Neuronal stem cell (in vitro differentiated cells): ENCODE results near the gene COL20A1.

Experiments
- DNase-seq: peaks from one replicate; pipeline ENCODE4 v3.0.0-alpha.2; 2013; ENCODE audit warnings: low spot score
- H2AFZ ChIP-seq: one replicate; pipeline ENCODE4 v1.6.1; 2013; ENCODE audit warnings: mild to moderate bottlenecking, low read length, inconsistent platforms
- H2AK5ac ChIP-seq: 2 replicates; pipeline ENCODE4 v1.6.1; 2013; ENCODE audit warnings: low read depth, mild to moderate bottlenecking, inconsistent platforms, low read length, moderate library complexity, mixed read lengths
- H2BK120ac ChIP-seq: 2 replicates; pipeline ENCODE4 v1.6.1; 2013; ENCODE audit warnings: low read depth, mild to moderate bottlenecking, inconsistent platforms, low read length, moderate library complexity, mixed read lengths
- H2BK12ac ChIP-seq: one replicate; pipeline ENCODE4 v1.6.1; 2013; ENCODE audit warnings: low read length, inconsistent platforms
- H2BK15ac ChIP-seq: 2 replicates; pipeline ENCODE4 v1.6.1; 2013; ENCODE audit warnings: mild to moderate bottlenecking, low read length, inconsistent platforms, mixed read lengths
- H2BK5ac ChIP-seq: one replicate; pipeline ENCODE4 v1.6.1; 2013; ENCODE audit warnings: inconsistent platforms, mild to moderate bottlenecking, low read length, moderate library complexity
- H3K14ac ChIP-seq: one replicate; pipeline ENCODE4 v1.6.1; 2013; ENCODE audit warnings: low read length, inconsistent platforms
- H3K18ac ChIP-seq: 2 replicates; pipeline ENCODE4 v1.6.1; 2013; ENCODE audit warnings: low read length, inconsistent platforms
- H3K23ac ChIP-seq: 2 replicates; pipeline ENCODE4 v1.6.1; 2013; ENCODE audit warnings: low read depth, mild to moderate bottlenecking, mixed read lengths, low read length, inconsistent platforms; ENCODE audit not compliant: poor library complexity
- H3K27ac ChIP-seq: replicated peaks from 3 replicates; pipeline ENCODE4 v1.5.1; 2013; ENCODE audit warnings: low read length, inconsistent platforms
- H3K27me3 ChIP-seq, 3 experiments: 2 replicates each; pipeline ENCODE4 v1.6.1; 2013; ENCODE audit warnings: low read length in 3 of 3, mild to moderate bottlenecking in 2 of 3, inconsistent platforms in 1 of 3, low read depth in 1 of 3, mixed read lengths in 1 of 3, moderate library complexity in 1 of 3; ENCODE audit not compliant: control insufficient read depth in 3 of 3, insufficient read depth in 3 of 3
- H3K36me3 ChIP-seq, 2 donors: replicated peaks in 1 of 2; 2 replicates each; pipeline ENCODE4 v1.6.1; 2013; ENCODE audit warnings: low read length in 2 of 2; ENCODE audit not compliant: control insufficient read depth in 2 of 2, insufficient read depth in 2 of 2
- H3K4ac ChIP-seq: 2 replicates; pipeline ENCODE4 v1.6.1; 2013; ENCODE audit warnings: inconsistent platforms, mild to moderate bottlenecking, low read length, moderate library complexity
- H3K4me1 ChIP-seq, 2 donors: 1 replicate in 1 of 2; 2 replicates in 1 of 2; pipeline ENCODE4 v1.6.1; 2013; ENCODE audit warnings: low read length in 2 of 2, low read depth in 1 of 2; ENCODE audit not compliant: control insufficient read depth in 2 of 2, insufficient read depth in 1 of 2
- H3K4me2 ChIP-seq: one replicate; pipeline ENCODE4 v1.6.1; 2013; ENCODE audit warnings: mild to moderate bottlenecking, low read length, inconsistent platforms; ENCODE audit not compliant: insufficient read depth, poor library complexity, severe bottlenecking
- H3K4me3 ChIP-seq, 2 donors: 2 replicates each; pipeline ENCODE4 v1.5.1; 2013; ENCODE audit warnings: low read length in 2 of 2, mild to moderate bottlenecking in 2 of 2, inconsistent platforms in 1 of 2, moderate library complexity in 1 of 2
- H3K79me1 ChIP-seq: one replicate; pipeline ENCODE4 v1.6.1; 2013; ENCODE audit warnings: low read depth, mild to moderate bottlenecking, inconsistent platforms, low read length, moderate library complexity
- H3K9ac ChIP-seq: one replicate; pipeline ENCODE4 v1.6.1; 2013; ENCODE audit warnings: mild to moderate bottlenecking, low read depth, low read length, inconsistent platforms; ENCODE audit not compliant: poor library complexity
- H3K9me3 ChIP-seq, 2 donors: replicated peaks in 1 of 2; 2 replicates each; pipeline versions ENCODE3 to v1.6.1; 2013; ENCODE audit warnings: low read length in 2 of 2, mild to moderate bottlenecking in 2 of 2, inconsistent platforms in 1 of 2, low read depth in 1 of 2, mixed read lengths in 1 of 2, moderate library complexity in 1 of 2; ENCODE audit not compliant: control insufficient read depth in 2 of 2, insufficient read depth in 1 of 2
- H4K8ac ChIP-seq: one replicate; pipeline ENCODE4 v1.6.1; 2013; ENCODE audit warnings: low read depth, mild to moderate bottlenecking, inconsistent platforms, low read length, moderate library complexity
- H4K91ac ChIP-seq: one replicate; pipeline ENCODE4 v1.6.1; 2013; ENCODE audit warnings: low read length, low read depth, mild to moderate bottlenecking, inconsistent platforms; ENCODE audit not compliant: poor library complexity
- WGBS, 2 donors: extraction: QIAGEN DNeasy Blood & Tissue Kit; methylation state at CpG; one replicate each; pipeline ENCODE4 v1.1.7; 2013; ENCODE audit warnings: missing lambda C conversion rate in 2 of 2, mixed read lengths in 1 of 2; ENCODE audit not compliant: insufficient read length in 2 of 2, insufficient replicate concordance in 1 of 2; ENCODE audit errors: extremely low coverage in 2 of 2; 5-methylcytosine and 5-hydroxymethylcytosine counted together

The COL20A1 gene

GRCh38 chr20:63323357-63323981, 30.5 kb downstream of the COL20A1 start:
- Histone ChIP-seq H2BK15ac (no peak overlapping the region), H3K23ac (peak overlapping the region; percentile 23), H3K79me1 (peaks cover 2% of the 10 kb centered on the region), H3K14ac (no peak overlapping the region), H4K91ac (no peak overlapping the region), H3K9ac (no peak overlapping the region), H2BK120ac (no peak overlapping the region), H3K18ac (no peak overlapping the region), H3K4me3 (no peak overlapping the region), H3K36me3 (no peaks in the 10 kb centered on the region), H2AFZ (no peak overlapping the region), H3K4me1 (peaks cover 7 to 8% of the 10 kb centered on the region in 2 donors), H2BK5ac (no peak overlapping the region), H4K8ac (no peak overlapping the region), H2AK5ac (no peak overlapping the region), H3K27ac (no peak overlapping the region), H3K4me2 (no peak overlapping the region), H3K9me3 (no peaks in the 10 kb centered on the region), H2BK12ac (no peak overlapping the region), H3K4ac (no peak overlapping the region), H3K27me3 (peaks cover 0 to 19% (median 0%) of the 10 kb centered on the region in 3 experiments)
- WGBS, 2 donors: no CpG with 5 or more reads among the region's 18 CpGs
- DNase-seq: no peak

- Histone ChIP-seq H2AK5ac (peak overlapping the region; percentile 69), H4K91ac (no peak overlapping the region), H3K4me2 (no peak overlapping the region), H2BK120ac (no peak overlapping the region), H2BK5ac (no peak overlapping the region), H3K4me3 (no peak overlapping the region), H3K36me3 (no peaks in the 10 kb centered on the region), H4K8ac (no peak overlapping the region), H3K9ac (no peak overlapping the region), H3K27ac (no peak overlapping the region), H3K14ac (no peak overlapping the region), H3K27me3 (peaks cover 0 to 19% (median 0%) of the 10 kb centered on the region in 3 experiments), H3K79me1 (peaks cover 2% of the 10 kb centered on the region), H3K18ac (no peak overlapping the region), H2BK12ac (no peak overlapping the region), H3K23ac (no peak overlapping the region), H3K4ac (no peak overlapping the region), H2AFZ (no peak overlapping the region), H2BK15ac (no peak overlapping the region), H3K4me1 (peaks cover 7 to 11% of the 10 kb centered on the region in 2 donors), H3K9me3 (no peaks in the 10 kb centered on the region)
- DNase-seq: no peak
- no CpG with 5 or more reads among the region's 10 CpGs for WGBS, 2 donors
Measured at GRCh38 chr20:63325021-63325471, 32.1 kb downstream of the COL20A1 start.

GRCh38 chr20:63325554-63326313, 32.7 kb downstream of the COL20A1 start:
- Histone ChIP-seq H2BK120ac (no peak overlapping the region), H3K23ac (peak overlapping the region; percentile 52), H3K4me3 (no peak overlapping the region), H3K9ac (no peak overlapping the region), H3K36me3 (no peaks in the 10 kb centered on the region), H3K79me1 (peaks cover 2% of the 10 kb centered on the region), H2AK5ac (peak overlapping the region; percentile 69), H2AFZ (no peak overlapping the region), H3K4ac (no peak overlapping the region), H3K9me3 (no peaks in the 10 kb centered on the region), H3K4me1 (peaks cover 7 to 11% of the 10 kb centered on the region in 2 donors), H3K18ac (no peak overlapping the region), H3K4me2 (no peak overlapping the region), H2BK12ac (no peak overlapping the region), H3K27me3 (peaks cover 0 to 19% (median 0%) of the 10 kb centered on the region in 3 experiments), H2BK5ac (peak overlapping the region; percentile 13), H3K14ac (no peak overlapping the region), H2BK15ac (peak overlapping the region; percentile 88), H4K8ac (no peak overlapping the region), H4K91ac (no peak overlapping the region), H3K27ac (no peak overlapping the region)
- no peak for DNase-seq
- WGBS, 2 donors: no CpG with 5 or more reads among the region's 8 CpGs
